ENCODE measurements around the gene MACROD1.

The MACROD1 gene

GRCh38 chr11:64088162-64089026 is 77.5 kb downstream of the MACROD1 start:
- no peak overlapping the region for H3K4me3 ChIP-seq (ENCODE audit: low read depth, low read length)
- TF ChIP-seq CTCF (IDR thresholded peaks at IDR 0.05; ENCODE audit: low read depth, low read length) = no peak

- no peak for TF ChIP-seq CTCF (IDR thresholded peaks at IDR 0.05; ENCODE audit: low read depth, low read length)
- no peak overlapping the region for H3K4me3 ChIP-seq (ENCODE audit: low read depth, low read length)
These were observed 79.4 kb downstream of the MACROD1 start for GRCh38 chr11:64086258-64087123.

- no peak for TF ChIP-seq CTCF (IDR thresholded peaks at IDR 0.05; ENCODE audit: low read depth, low read length)
- H3K4me3 ChIP-seq (ENCODE audit: low read depth, low read length) = no peak overlapping the region
These were observed 80.0 kb downstream of the MACROD1 start for GRCh38 chr11:64085906-64086257.

GRCh38 chr11:64084951-64085710 is 80.8 kb downstream of the MACROD1 start:
- no peak for TF ChIP-seq CTCF (IDR thresholded peaks at IDR 0.05; ENCODE audit: low read depth, low read length)
- no peak overlapping the region for H3K4me3 ChIP-seq (ENCODE audit: low read depth, low read length)

- no peak overlapping the region for H3K4me3 ChIP-seq (ENCODE audit: low read depth, low read length)
These were observed 81.6 kb downstream of the MACROD1 start for GRCh38 chr11:64084146-64084950.

More at GRCh38 chr11:64084146-64084950, 81.6 kb downstream of the MACROD1 start:
- TF ChIP-seq CTCF (IDR thresholded peaks at IDR 0.05; ENCODE audit: low read depth, low read length) = no peak
